Kidney (tissue), 14 donors: Measurements from ENCODE around the gene QSOX1. TPM values are rescaled to one million over a fixed set of nuclear protein-coding genes. Genes with fewer than 3 reads are reported as not detected.

Experiments
- DNase-seq, 5 donors: peaks; one replicate each; pipeline ENCODE4 v3.0.0-alpha.2; 2013 to 2020
- FAIRE-seq: peaks from 2 replicates; lab custom pipeline; 2012; peaks lifted over from hg19 to GRCh38; lab: Jason Lieb, UNC
- H3K27ac ChIP-seq, 2 donors: one replicate each; pipeline ENCODE4 v1.7.0; 2013; ENCODE audit warnings: low read depth in 2 of 2, low read length in 2 of 2, inconsistent platforms in 1 of 2
- H3K27me3 ChIP-seq: one replicate; pipeline ENCODE4 v1.7.1; 2013; ENCODE audit warnings: low read length, inconsistent platforms; ENCODE audit not compliant: control insufficient read depth, insufficient read depth
- H3K36me3 ChIP-seq, 3 donors: one replicate each; pipeline versions ENCODE4 v1.7.0 to v1.7.1; 2013; ENCODE audit warnings: low read length in 3 of 3, control low read depth in 1 of 3, inconsistent platforms in 1 of 3; ENCODE audit not compliant: insufficient read depth in 3 of 3, control insufficient read depth in 2 of 3
- H3K4me1 ChIP-seq, 3 donors: one replicate each; pipeline versions ENCODE4 v1.7.0 to v1.7.1; 2013; ENCODE audit warnings: low read length in 3 of 3, inconsistent platforms in 1 of 3, low read depth in 1 of 3; ENCODE audit not compliant: control insufficient read depth in 2 of 3, insufficient read depth in 2 of 3
- H3K4me3 ChIP-seq, 3 donors: one replicate each; pipeline versions ENCODE4 v1.7.0 to v1.8.1; 2013; ENCODE audit warnings: low read length in 3 of 3, control low read depth in 1 of 3, inconsistent platforms in 1 of 3
- H3K9ac ChIP-seq, 3 donors: one replicate each; pipeline versions ENCODE4 v1.7.0 to v1.7.1; 2013; ENCODE audit warnings: low read length in 3 of 3, control low read depth in 1 of 3, inconsistent platforms in 1 of 3
- H3K9me3 ChIP-seq, 3 donors: one replicate each; pipeline versions ENCODE4 v1.7.0 to v1.7.1; 2013; ENCODE audit warnings: low read length in 3 of 3, control low read depth in 1 of 3, inconsistent platforms in 1 of 3; ENCODE audit not compliant: control insufficient read depth in 2 of 3, insufficient read depth in 1 of 3
- intact Hi-C: fragments of 100-400 bp; cut with DNase I; formaldehyde crosslinking; loops from one replicate; pipeline ENCODE4 v1.11.1; 2022
- polyA plus RNA-seq: library from polyadenylated mRNA; stranded (reverse); fragments of 350-450 nt; fragmentation: Illumina TruSeq; extraction: RNeasy Lipid Tissue Mini Kit (QIAGEN cat#74804); gene quantifications from one replicate; pipeline ENCODE4 v1.2.3, GENCODE V29; 2014; ENCODE audit warnings: low read depth, low replicate concordance; ENCODE audit not compliant: insufficient read depth
- total RNA-seq: library from RNA; stranded (reverse); fragmentation: NEBNext Ultra II Directional; extraction: Animal tissue kit (Norgen Biotek cat#: 25700); gene quantifications from one replicate; pipeline ENCODE4 v1.2.1, GENCODE V29; 2021
- TF ChIP-seq, protein P1 (sequence below): IDR thresholded peaks from 3 replicates; pipeline ENCODE4 v1.5.1; 2012; ENCODE audit warnings: mild to moderate bottlenecking, moderate library complexity, borderline replicate concordance; ENCODE audit not compliant: insufficient read depth; ENCODE audit errors: extremely low read depth
- donor health status: control.
- donor health status: control.
- donor health status: control.
- donor health status: control.
- donor health status: control.
- donor health status: DM: yes; HTN: yes; CAD: no.
- donor health status: Normal renal cell carcinoma (clear cell type).

The QSOX1 gene
- total and polyA plus RNA-seq, 2 donors from 2014 or later = 94.5 to 111 TPM

DNA sequence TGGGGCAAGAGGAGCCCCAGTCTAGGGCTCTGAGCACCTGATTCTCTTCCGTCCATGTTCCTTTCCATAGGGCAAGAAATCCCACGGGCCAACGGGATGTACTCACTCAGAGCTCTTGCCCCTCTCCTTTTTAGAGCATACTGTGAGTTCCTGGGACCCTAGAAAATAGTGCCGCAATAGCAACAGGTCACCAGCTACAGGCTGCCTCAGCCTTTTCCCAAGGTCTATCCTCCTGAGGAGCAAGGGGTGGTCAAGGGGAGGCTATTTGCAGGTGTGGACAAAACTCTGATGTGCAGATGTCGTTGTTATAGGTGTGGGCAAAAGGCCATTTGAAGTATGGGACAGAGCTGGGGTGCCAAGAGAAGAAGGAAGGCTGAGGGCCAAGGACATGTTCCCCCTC lies 1.6 kb upstream of the QSOX1 start:
- TF ChIP-seq, protein P1, sequence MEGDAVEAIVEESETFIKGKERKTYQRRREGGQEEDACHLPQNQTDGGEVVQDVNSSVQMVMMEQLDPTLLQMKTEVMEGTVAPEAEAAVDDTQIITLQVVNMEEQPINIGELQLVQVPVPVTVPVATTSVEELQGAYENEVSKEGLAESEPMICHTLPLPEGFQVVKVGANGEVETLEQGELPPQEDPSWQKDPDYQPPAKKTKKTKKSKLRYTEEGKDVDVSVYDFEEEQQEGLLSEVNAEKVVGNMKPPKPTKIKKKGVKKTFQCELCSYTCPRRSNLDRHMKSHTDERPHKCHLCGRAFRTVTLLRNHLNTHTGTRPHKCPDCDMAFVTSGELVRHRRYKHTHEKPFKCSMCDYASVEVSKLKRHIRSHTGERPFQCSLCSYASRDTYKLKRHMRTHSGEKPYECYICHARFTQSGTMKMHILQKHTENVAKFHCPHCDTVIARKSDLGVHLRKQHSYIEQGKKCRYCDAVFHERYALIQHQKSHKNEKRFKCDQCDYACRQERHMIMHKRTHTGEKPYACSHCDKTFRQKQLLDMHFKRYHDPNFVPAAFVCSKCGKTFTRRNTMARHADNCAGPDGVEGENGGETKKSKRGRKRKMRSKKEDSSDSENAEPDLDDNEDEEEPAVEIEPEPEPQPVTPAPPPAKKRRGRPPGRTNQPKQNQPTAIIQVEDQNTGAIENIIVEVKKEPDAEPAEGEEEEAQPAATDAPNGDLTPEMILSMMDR = no peak
- intact Hi-C loops = no loop called here
- H3K27ac ChIP-seq = no peak overlapping the region
- H3K27me3 ChIP-seq = no peaks in the 10 kb centered on the region
- DNase-seq = no peak
- FAIRE-seq = no peak
- peaks cover 0 to 11% (median 10%) of the 10 kb centered on the region in 3 donors for H3K4me1 ChIP-seq
- no peaks in the 10 kb centered on the region for H3K36me3 ChIP-seq
- no peak overlapping the region for H3K9ac ChIP-seq
- H3K9me3 ChIP-seq = no peaks in the 10 kb centered on the region
- no peak overlapping the region for H3K4me3 ChIP-seq

DNA sequence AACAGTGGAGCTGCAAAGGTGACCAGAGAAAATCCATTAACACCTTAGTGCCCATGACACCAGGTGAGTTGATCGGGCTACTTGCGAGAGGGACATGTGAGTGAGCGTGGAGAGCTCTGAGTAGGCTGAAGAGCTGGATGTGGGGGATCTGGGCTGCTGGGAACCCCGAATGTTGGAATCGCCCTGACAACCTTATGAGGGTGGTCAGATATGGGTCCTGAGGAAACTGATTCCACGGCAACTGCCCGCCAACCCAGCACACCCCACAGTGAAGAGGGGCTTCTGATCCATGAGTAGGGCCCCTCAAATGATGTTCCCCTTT lies 705 bp upstream of the QSOX1 start:
- Histone ChIP-seq H3K4me3 (peak overlapping the region; percentile 84 to 98 (median 94)), H3K27me3 (no peaks in the 10 kb centered on the region), H3K4me1 (peaks cover 0 to 11% (median 10%) of the 10 kb centered on the region in 3 donors), H3K27ac (peak overlapping the region; percentile 76 to 83), H3K36me3 (no peaks in the 10 kb centered on the region), H3K9ac (peak overlapping the region; percentile 66 to 88 (median 87)), H3K9me3 (no peaks in the 10 kb centered on the region)
- FAIRE-seq (no peak), DNase-seq (no peak)
- intact Hi-C loops = no loop called here
- TF ChIP-seq, protein P1 = no peak

DNA sequence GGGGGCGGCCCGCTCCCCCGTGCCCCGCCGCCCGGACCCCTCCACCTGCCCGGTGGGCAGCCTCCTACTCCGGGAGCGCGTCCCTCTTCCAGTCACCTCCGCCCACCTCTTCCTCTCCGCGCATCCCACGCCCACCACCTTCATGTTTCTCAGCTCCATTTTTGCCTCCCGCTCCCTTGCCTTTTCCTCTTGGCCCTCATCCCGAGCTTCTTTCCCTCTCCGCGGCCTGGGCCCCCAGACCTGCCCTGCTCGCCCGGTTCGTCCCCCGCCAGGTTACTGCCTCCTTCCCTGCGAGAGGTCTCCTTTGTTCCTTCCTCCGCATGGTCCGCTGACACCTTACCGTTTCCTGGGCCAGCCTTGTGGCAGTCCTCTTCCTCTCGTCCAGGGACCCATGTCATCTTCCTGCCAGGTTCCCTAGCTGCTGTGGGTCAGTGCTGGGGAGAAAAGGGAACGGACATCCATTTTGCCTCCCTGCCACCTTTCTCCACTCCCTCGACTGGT lies 563 bp downstream of the QSOX1 start:
- no peaks in the 10 kb centered on the region for H3K9me3 ChIP-seq
- peak overlapping the region; percentile 8 to 49 (median 30) for H3K9ac ChIP-seq
- peaks cover 0 to 11% (median 10%) of the 10 kb centered on the region in 3 donors for H3K4me1 ChIP-seq
- FAIRE-seq (no peak), DNase-seq (peak in 3 of 5 donors; percentile 36 to 53 (median 51))
- H3K4me3 ChIP-seq = peak overlapping the region; percentile 54 to 78 (median 70)
- no peaks in the 10 kb centered on the region for H3K27me3 ChIP-seq
- intact Hi-C loops = no loop called here
- TF ChIP-seq, protein P1 = no peak
- no peaks in the 10 kb centered on the region for H3K36me3 ChIP-seq
- H3K27ac ChIP-seq = peak overlapping the region in 1 of 2 donors; percentile 61

DNA sequence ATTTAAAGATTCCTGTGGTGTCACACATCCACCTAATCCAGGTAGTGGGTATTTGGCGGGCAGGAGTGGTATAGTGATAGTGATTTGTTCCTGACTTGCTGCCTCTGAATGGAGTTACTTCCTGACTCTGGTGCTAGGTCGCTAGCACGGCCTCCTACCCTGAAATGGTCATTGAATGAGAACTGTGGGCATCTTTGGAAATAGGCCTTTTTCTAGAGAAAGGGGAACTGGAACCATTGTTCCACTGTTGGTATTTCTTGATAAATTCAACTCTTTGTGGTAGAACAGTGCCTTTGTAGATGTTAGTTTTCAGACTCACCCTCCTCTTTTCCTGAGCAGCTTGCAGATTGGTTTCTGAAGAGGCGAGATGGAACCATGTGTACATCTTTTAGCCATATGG lies 1.5 kb downstream of the QSOX1 start:
- Histone ChIP-seq H3K27me3 (no peaks in the 10 kb centered on the region), H3K27ac (no peak overlapping the region), H3K4me3 (no peak overlapping the region), H3K36me3 (no peaks in the 10 kb centered on the region), H3K9me3 (no peaks in the 10 kb centered on the region), H3K4me1 (peaks cover 0 to 11% (median 10%) of the 10 kb centered on the region in 3 donors), H3K9ac (no peak overlapping the region)
- intact Hi-C loops = no loop called here
- no peak for FAIRE-seq
- TF ChIP-seq, protein P1 = no peak
- no peak for DNase-seq
